NCI-H526 treated with DMSO at 0.1 percent for 48 hours (cell line): ENCODE data around the gene TK2.
"Not testable (repeated sequence)": the region's sequence is repeated elsewhere in the genome, so short reads cannot be mapped to it uniquely, and the experiment has no call there.

Experiments used
- DNase-seq: peaks from one replicate; lab custom pipeline; 2025; lab: John Stamatoyannopoulos, UW

Gene TK2

GRCh38 chr16:66549284-66550131 lies at the start of gene TK2:
TK2 (minus strand) TSS chr16:66550122; CDS start chr16:66550061, 61 bp downstream.
- DNase-seq = no peak

GRCh38 chr16:66598111-66598510 lies 48.2 kb upstream of the TK2 start:
- no peak for DNase-seq

DNA sequence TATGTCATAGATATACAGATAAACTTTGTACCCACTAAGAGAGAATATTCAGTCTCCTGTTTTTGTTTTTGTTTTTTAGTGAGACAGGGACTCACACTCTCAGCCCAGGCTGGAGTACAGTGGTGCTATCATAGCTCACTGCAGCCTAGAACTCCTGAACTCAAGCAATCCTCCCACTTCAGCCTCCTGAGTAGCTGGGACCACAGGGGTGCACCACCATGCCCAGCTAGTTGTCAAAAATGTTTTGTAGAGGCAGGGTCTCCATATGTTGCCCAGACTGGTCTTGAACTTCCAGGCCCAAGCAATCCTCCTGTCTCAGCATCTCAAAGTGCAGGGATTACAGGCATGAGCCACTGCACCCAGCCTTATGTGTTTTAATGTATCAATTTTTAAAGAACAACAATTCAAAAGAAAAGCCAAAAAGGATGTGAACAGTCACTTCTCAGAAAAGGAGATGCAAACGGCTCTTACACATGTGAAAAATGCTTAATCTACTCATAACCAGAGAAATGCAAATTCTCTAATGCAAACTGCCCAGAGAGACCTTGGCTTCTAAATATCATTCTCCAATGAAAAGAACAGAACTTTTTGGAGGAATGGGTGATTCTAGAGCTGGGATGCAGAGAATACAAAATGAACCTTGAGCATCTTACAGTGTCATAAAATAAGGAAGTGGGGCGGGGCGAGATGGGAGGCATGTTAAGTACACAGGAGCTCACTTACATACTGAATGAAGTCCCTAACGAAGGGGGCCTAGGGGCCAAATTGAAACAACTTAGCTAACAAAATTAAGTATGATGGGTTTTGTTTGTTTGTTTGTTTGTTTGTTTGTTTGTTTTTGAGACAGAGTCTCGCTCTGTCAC lies 47.3 kb upstream of the TK2 start:
- no peak for DNase-seq

GRCh38 chr16:66596559-66596958 lies 46.6 kb upstream of the TK2 start:
- not testable (repeated sequence) for DNase-seq

GRCh38 chr16:66594739-66595138 lies 44.8 kb upstream of the TK2 start:
- DNase-seq = no peak

GRCh38 chr16:66592814-66593213 lies 42.9 kb upstream of the TK2 start:
- no peak for DNase-seq

DNA sequence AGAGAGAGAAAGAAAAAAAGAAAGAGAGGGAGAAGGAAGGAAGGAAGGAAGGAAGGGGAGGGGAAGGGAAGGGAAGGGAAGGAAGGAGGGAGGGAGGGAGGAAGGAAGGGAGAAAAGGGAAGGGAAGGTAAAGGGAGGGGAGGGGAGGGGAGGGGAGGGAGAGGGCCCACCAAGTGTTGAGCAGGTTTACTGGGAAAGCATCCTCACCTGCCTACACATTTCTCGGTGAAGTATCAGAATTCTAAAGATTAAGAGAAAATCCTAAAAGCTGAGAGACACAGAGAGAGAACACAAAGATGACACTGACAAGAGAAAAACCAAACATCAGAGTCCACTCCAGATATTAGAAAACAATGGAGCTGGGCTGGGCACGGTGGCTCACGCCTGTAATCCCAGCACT lies 42.3 kb upstream of the TK2 start:
- DNase-seq = no peak

GRCh38 chr16:66591018-66591417 lies 41.1 kb upstream of the TK2 start:
- DNase-seq = no peak

- no peak for DNase-seq
Observed at GRCh38 chr16:66590322-66590721, 40.4 kb upstream of the TK2 start.

DNA sequence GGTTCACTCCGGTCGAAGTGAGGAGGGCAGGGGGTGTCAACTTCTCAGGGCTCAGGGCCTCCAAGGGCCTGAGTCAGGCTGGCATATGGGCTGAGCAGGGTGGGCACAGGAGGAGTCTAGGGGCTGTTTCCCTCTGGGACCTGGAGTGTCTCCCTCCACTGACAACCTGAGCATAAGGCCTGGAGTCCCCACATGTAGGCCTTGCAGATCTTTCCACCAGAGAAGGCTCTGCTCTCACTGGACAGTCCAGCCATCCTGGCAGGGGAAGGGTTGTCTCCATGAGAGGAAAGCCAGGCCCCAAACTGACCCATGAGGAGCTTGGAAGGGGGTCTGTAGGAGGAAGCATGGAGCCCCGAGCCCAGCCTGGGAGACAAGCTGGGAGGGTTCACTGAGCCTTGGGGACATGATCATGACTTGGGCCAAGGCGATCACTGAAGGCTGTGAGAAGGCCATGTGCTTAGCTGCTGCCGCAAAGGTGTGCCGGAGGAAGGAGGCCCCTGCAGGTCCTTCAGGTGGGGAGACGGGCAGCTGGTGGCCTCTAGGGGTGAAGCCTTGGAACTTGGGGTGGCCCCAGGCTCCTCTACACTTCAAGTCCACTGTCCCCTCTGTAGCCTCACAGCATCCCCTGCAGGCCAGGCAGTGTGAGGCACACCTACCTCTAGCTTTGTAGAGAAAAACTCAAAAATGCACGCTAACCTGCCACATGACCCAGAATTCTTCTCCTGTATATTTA lies 39.2 kb upstream of the TK2 start:
- no peak for DNase-seq

- DNase-seq = no peak
Observed at GRCh38 chr16:66587881-66588600, 38.1 kb upstream of the TK2 start.

DNA sequence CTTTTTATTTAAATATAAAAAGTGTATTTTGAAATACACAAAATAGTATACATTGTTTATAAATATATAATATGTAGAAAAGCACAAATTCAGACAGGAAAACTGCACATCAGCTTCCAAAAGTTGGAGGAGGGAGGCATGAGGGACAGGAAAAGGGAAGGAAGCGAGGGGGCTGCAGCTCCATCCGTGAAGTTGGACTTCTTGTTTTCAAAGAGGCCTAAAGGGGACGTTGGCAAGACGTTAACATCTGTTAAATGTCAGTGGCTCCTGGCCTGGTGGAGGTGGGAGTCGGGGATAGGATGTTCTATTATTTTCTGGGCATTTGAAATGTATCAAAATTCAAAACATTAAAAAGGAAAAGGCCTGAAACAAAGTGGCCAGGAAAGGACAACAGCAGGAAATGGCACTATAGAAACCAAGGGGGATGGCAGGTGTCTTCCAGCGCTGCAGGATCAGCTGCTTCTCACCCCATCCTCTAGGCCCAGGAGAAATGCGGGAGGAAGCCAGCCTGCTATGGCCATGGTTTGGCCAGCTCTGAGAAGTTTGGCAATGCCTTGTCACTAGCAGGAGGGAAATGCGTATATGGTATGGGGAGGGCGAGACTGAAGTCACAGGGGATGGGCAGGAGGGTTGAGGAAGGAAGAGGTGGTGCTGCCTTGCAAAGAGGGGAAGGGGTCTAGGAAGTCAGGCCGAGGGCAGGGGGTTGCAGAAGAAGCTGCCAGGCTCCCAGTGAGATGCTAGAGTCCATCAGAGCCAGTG lies 35.7 kb upstream of the TK2 start:
- no peak for DNase-seq

DNA sequence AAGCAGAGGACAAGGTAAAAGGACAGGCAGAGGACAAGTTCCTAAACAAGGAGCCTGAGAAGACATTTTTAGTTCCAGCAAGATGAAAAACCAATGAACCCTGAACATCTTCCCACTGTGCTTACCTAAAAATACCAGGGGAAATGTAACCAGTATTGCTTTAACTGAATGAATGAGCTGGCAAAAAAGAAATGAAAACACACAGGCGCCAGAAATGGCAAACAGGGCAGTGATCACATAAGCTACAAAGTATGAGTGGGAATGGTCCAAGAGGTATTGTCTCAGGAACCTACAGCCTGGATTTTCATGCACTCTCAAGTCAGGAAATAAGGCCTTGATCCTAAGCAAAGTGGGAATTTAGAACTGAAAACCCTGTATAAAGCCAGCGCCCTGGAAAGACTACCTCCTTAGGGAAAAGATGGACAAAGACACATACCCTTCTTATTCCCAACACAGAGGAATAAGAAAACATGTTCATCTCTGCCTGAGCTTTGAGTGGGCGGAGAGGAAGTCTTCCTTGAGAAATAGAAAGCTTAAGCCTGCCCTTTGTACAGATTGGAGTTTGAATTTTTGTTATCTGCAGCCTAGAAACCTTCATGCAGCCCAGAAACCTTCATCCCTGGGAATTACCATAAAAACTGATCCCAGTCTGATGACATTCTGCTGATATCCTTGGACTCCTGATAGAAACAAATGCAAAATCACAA lies 31.5 kb upstream of the TK2 start:
- no peak for DNase-seq

GRCh38 chr16:66580605-66581209 lies 30.8 kb upstream of the TK2 start:
- no peak for DNase-seq

DNA sequence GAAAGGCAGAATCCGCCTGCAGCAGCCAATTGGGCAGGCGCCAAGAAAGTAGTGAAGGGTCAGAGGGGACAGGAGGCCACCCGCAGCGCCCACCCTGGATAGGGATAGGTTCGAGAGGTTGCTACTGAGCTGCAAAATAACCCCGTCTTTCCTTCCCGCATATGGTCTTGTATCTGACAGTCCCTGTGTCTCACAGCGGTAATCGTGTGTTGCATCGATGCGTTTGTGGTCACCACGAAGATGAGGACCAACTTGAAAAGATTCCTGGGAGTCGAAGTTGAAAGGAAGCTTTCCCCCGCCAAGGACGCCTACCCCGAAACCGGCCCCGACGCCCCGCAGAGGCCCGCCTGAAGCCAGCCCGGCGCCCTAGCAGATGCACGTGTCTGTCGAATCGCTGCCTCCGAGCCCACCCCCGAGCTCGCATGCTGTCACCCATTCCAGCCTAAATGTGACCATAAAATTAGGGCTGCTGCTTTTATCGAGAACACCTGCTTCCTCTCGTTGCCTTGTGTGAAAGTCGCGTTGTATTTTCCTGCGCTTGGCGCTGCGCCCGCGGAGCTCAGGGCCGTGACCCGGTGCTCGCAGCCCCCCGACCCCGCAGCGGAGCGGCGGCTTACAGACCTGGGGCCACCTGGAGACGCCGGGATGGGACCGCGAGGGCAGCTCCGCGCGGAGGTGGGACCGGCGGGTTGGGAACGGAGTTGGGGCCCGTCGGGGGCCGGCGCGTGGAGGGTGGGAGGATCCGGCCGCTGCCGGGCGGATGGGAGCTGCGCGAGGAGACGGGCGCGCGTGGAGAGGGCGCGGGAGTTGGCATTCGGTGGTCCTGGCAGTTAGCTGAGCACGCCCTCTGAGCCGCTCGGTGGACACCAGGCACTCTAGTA lies 29.0 kb upstream of the TK2 start, which contains the start of gene CMTM2:
Gene CMTM2, plus strand, starts transcription at position 813 of the 881 bp plus-strand sequence. CDS start 145 bp downstream, outside the sequence.
- DNase-seq = no peak

GRCh38 chr16:66576296-66576695 lies 26.4 kb upstream of the TK2 start:
- DNase-seq = no peak

- DNase-seq = no peak
Observed at GRCh38 chr16:66575060-66575459, 25.1 kb upstream of the TK2 start.

DNA sequence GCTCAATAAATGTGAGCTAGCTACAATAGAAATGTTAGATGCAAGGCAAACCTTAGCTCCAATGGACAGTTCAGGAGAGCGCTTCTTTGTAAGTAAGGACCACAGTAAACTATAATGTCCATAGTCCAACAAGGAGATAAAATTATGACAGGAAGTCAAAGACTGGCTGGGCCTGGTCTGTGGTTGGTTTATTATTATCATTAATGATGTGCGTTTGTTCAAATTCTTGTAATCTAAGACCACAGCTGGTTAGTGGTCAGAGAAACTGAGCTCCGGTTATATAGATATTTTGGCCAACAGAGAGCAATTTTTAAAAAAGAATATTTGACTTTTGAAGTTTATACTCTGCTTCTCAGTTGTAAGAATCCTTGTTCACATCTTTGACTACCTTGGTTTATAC lies 24.6 kb upstream of the TK2 start:
- DNase-seq = no peak

DNA sequence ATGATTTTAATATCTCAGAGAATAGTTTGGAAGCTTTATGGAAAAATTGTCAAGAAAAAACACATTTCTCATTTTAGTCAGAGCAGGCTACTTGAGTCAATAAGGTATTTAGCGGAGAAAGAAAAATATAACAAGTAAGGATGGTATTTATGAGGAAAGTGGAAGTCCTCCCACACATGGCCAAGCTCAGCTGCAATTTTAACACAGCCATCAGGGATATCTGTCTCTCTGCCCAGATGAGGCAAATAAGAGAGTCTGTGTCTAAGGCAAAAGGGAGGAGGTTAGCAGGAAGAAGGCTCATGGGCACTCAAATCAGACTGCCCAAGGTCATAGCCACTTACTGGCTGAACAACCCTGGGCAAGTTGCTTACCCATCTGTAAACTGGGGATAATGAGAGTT lies 24.2 kb upstream of the TK2 start:
- DNase-seq = no peak
